Islet precursor cell (in vitro differentiated cells): ENCODE data around the gene KIAA1549.
"Not testable (repeated sequence)": the region's sequence is repeated elsewhere in the genome, so short reads cannot be mapped to it uniquely, and the experiment has no call there.

Source experiments
- DNase-seq: peaks from one replicate; pipeline ENCODE4 v3.0.0-alpha.2; 2018

The KIAA1549 gene

GRCh38 chr7:138799336-138800000 lies 181.7 kb downstream of the KIAA1549 start:
- DNase-seq: no peak

GRCh38 chr7:138798836-138799235 lies 182.4 kb downstream of the KIAA1549 start:
- no peak for DNase-seq

GRCh38 chr7:138797715-138798320 lies 183.4 kb downstream of the KIAA1549 start, which contains the start of the genes ATP6V0A4 and TMEM213:
ATP6V0A4 (minus strand) TSS chr7:138798196; CDS start chr7:138771247, 26,949 bp downstream.
TMEM213 (plus strand) TSS chr7:138797994; CDS start chr7:138798105, 111 bp downstream.
- DNase-seq: peak; percentile 64

- DNase-seq: not testable (repeated sequence)
These were observed 184.1 kb downstream of the KIAA1549 start for GRCh38 chr7:138797046-138797445.

- no peak for DNase-seq
These were observed 185.1 kb downstream of the KIAA1549 start for GRCh38 chr7:138796038-138796615.

GRCh38 chr7:138785587-138786437 lies 195.4 kb downstream of the KIAA1549 start:
- no peak for DNase-seq

GRCh38 chr7:138784692-138785091 lies 196.5 kb downstream of the KIAA1549 start:
- DNase-seq: no peak
